ENCODE measurements around the gene PCDHGB1.
A peak's percentile ranks its signal among the peaks of the same experiment; 100 is the strongest.
"Not testable (repeated sequence)": the region's sequence is repeated elsewhere in the genome, so short reads cannot be mapped to it uniquely, and the experiment has no call there.

Gene PCDHGB1

DNA sequence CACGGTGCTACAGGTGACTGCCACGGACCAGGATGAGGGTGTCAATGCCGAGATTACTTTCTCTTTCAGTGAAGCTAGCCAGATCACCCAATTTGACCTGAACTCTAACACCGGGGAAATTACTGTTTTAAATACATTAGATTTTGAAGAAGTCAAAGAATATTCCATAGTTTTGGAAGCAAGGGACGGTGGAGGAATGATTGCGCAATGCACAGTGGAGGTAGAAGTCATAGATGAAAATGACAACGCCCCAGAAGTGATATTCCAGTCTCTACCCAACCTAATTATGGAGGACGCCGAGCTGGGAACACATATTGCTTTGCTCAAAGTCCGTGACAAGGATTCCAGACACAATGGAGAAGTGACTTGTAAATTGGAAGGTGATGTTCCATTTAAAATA, 38.8 kb downstream of the PCDHGB1 start:
- Histone ChIP-seq H3K27me3 (ENCODE audit: low read depth, low read length) (no peaks in the 10 kb centered on the region), H3K4me1 (ENCODE audit: control insufficient read depth in 1 of 2, insufficient read depth in 2 of 2, low read length in 2 of 2) (no peaks in the 10 kb centered on the region), H3K27ac (ENCODE audit: low read length) (no peak overlapping the region), H3K36me3 (ENCODE audit: control insufficient read depth in 1 of 2, insufficient read depth in 2 of 2, low read length in 2 of 2) (peaks cover 0 to 7% of the 10 kb centered on the region in 2 donors), H3K4me3 (ENCODE audit: low read depth in 1 of 2, low read length in 2 of 2) (peak overlapping the region; percentile 38 to 73), H3K9me3 (ENCODE audit: control insufficient read depth in 1 of 2, low read length in 2 of 2) (peaks cover 72 to 94% of the 10 kb centered on the region in 2 donors)

DNA sequence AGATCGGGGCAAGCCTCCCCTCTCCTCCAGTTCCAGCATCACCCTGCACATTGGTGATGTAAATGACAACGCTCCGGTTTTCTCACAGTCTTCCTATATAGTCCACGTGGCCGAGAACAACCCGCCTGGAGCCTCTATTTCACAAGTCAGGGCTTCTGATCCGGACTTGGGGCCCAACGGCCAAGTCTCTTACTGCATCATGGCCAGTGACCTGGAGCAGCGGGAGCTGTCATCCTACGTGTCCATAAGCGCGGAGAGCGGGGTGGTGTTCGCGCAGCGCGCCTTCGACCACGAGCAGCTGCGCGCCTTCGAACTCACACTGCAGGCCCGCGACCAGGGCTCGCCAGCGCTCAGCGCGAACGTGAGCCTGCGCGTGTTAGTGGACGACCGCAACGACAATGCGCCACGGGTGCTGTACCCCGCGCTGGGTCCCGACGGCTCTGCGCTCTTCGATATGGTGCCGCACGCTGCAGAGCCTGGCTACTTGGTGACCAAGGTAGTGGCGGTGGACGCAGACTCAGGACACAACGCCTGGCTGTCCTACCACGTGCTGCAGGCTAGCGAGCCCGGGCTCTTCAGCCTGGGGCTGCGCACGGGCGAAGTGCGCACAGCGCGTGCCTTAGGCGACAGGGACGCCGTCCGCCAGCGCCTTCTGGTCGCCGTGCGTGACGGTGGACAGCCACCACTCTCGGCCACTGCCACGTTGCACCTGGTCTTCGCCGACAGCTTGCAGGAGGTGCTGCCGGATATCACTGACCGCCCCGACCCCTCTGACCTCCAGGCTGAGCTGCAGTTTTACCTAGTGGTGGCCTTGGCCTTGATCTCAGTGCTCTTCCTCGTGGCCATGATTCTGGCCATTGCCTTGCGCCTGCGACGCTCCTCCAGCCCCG, 39.5 kb downstream of the PCDHGB1 start:
- H3K27me3 ChIP-seq (ENCODE audit: low read depth, low read length) = no peaks in the 10 kb centered on the region
- H3K4me3 ChIP-seq (ENCODE audit: low read depth in 1 of 2, low read length in 2 of 2) = peak overlapping the region in 1 of 2 donors; percentile 73
- H3K27ac ChIP-seq (ENCODE audit: low read length) = no peak overlapping the region
- peaks cover 0 to 7% of the 10 kb centered on the region in 2 donors for H3K36me3 ChIP-seq (ENCODE audit: control insufficient read depth in 1 of 2, insufficient read depth in 2 of 2, low read length in 2 of 2)
- peaks cover 75 to 95% of the 10 kb centered on the region in 2 donors for H3K9me3 ChIP-seq (ENCODE audit: control insufficient read depth in 1 of 2, low read length in 2 of 2)
- no peaks in the 10 kb centered on the region for H3K4me1 ChIP-seq (ENCODE audit: control insufficient read depth in 1 of 2, insufficient read depth in 2 of 2, low read length in 2 of 2)

DNA sequence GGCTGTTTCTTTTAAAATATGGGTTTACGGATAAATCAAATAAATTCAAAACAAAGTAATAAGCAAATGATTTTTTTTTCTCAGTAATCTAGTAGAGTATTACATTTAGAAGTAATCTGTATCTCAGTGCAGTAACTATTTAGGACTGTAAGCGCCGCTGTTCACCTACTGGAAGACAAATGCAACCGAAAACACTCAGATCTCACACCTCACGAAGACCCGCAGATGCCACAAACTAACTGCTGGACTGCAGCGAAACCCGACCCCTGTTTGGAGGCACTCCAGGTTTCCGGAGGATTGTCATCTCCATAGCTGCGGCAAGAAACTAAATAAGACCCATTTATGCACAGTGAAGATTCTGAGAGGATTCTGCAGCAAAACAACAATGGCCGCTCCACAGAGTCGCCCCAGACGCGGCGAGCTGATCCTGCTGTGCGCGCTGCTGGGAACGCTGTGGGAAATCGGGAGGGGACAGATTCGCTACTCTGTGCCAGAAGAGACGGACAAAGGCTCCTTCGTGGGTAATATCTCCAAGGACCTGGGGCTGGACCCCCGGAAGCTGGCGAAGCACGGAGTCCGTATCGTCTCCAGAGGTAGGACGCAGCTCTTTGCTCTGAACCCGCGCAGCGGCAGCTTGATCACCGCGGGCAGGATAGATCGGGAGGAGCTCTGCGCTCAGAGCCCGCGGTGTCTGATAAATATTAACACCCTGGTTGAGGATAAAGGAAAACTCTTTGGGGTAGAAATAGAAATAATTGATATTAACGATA, 42.7 kb downstream of the PCDHGB1 start, which contains the start of gene PCDHGA8:
Gene PCDHGA8, plus strand, starts transcription at position 205 of the 770 bp plus-strand sequence. Its CDS starts 181 bp downstream, at position 386.
- peak within 1 kb of the TSS in 1 of 2 donors; percentile 73 for H3K4me3 ChIP-seq (ENCODE audit: low read depth in 1 of 2, low read length in 2 of 2)
- H3K9me3 ChIP-seq (ENCODE audit: control insufficient read depth in 1 of 2, low read length in 2 of 2) = peaks cover 59 to 82% of the 10 kb centered on the region in 2 donors
- H3K4me1 ChIP-seq (ENCODE audit: control insufficient read depth in 1 of 2, insufficient read depth in 2 of 2, low read length in 2 of 2) = no peaks in the 10 kb centered on the region
- no peaks in the 10 kb centered on the region for H3K27me3 ChIP-seq (ENCODE audit: low read depth, low read length)
- no peak within 1 kb of the TSS for H3K27ac ChIP-seq (ENCODE audit: low read length)
- H3K36me3 ChIP-seq (ENCODE audit: control insufficient read depth in 1 of 2, insufficient read depth in 2 of 2, low read length in 2 of 2) = peaks cover 0 to 4% of the 10 kb centered on the region in 2 donors

GRCh38 chr5:141393267-141393666, 43.4 kb downstream of the PCDHGB1 start:
- Histone ChIP-seq H3K27ac (ENCODE audit: low read length) (no peak overlapping the region), H3K4me3 (ENCODE audit: low read depth in 1 of 2, low read length in 2 of 2) (peak overlapping the region in 1 of 2 donors; percentile 73), H3K4me1 (ENCODE audit: control insufficient read depth in 1 of 2, insufficient read depth in 2 of 2, low read length in 2 of 2) (no peaks in the 10 kb centered on the region), H3K27me3 (ENCODE audit: low read depth, low read length) (no peaks in the 10 kb centered on the region), H3K36me3 (ENCODE audit: control insufficient read depth in 1 of 2, insufficient read depth in 2 of 2, low read length in 2 of 2) (peaks cover 0 to 4% of the 10 kb centered on the region in 2 donors), H3K9me3 (ENCODE audit: control insufficient read depth in 1 of 2, low read length in 2 of 2) (peaks cover 57 to 82% of the 10 kb centered on the region in 2 donors)

GRCh38 chr5:141394401-141395187, 44.7 kb downstream of the PCDHGB1 start:
- not testable (repeated sequence) for H3K4me1 ChIP-seq (ENCODE audit: control insufficient read depth in 1 of 2, insufficient read depth in 2 of 2, low read length in 2 of 2); H3K27me3 ChIP-seq (ENCODE audit: low read depth, low read length); H3K36me3 ChIP-seq (ENCODE audit: control insufficient read depth in 1 of 2, insufficient read depth in 2 of 2, low read length in 2 of 2); H3K27ac ChIP-seq (ENCODE audit: low read length)
- peak overlapping the region in 1 of 2 donors; percentile 73 for H3K4me3 ChIP-seq (ENCODE audit: low read depth in 1 of 2, low read length in 2 of 2)
- peaks cover 60 to 82% of the 10 kb centered on the region in 2 donors for H3K9me3 ChIP-seq (ENCODE audit: control insufficient read depth in 1 of 2, low read length in 2 of 2)

- H3K36me3 ChIP-seq (ENCODE audit: control insufficient read depth in 1 of 2, insufficient read depth in 2 of 2, low read length in 2 of 2); H3K27ac ChIP-seq (ENCODE audit: low read length); H3K4me1 ChIP-seq (ENCODE audit: control insufficient read depth in 1 of 2, insufficient read depth in 2 of 2, low read length in 2 of 2); H3K27me3 ChIP-seq (ENCODE audit: low read depth, low read length): not testable (repeated sequence)
- Histone ChIP-seq H3K9me3 (ENCODE audit: control insufficient read depth in 1 of 2, low read length in 2 of 2) (peaks cover 47 to 77% of the 10 kb centered on the region in 2 donors), H3K4me3 (ENCODE audit: low read depth in 1 of 2, low read length in 2 of 2) (peak within 1 kb of the TSS; percentile 33 to 54)
These were observed 48.1 kb downstream of the PCDHGB1 start, which contains the start of gene PCDHGB5 for GRCh38 chr5:141397756-141398551. PCDHGB5 (plus strand) TSS chr5:141397947; CDS start chr5:141398128, 181 bp downstream.

DNA sequence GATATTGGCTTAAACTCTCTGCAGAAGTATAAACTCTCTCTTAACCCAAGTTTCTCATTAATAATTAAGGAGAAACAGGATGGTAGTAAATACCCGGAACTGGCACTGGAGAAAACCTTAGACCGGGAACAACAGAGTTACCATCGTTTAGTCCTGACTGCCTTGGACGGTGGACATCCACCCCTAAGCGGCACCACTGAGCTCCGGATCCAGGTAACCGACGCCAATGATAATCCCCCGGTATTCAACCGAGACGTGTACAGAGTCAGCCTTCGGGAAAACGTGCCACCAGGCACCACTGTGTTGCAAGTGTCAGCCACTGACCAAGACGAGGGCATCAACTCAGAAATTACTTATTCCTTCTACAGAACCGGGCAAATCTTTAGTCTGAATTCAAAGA, 48.7 kb downstream of the PCDHGB1 start:
- Histone ChIP-seq H3K4me1 (ENCODE audit: control insufficient read depth in 1 of 2, insufficient read depth in 2 of 2, low read length in 2 of 2) (peaks cover 0 to 4% of the 10 kb centered on the region in 2 donors), H3K9me3 (ENCODE audit: control insufficient read depth in 1 of 2, low read length in 2 of 2) (peaks cover 46 to 77% of the 10 kb centered on the region in 2 donors), H3K4me3 (ENCODE audit: low read depth in 1 of 2, low read length in 2 of 2) (peak overlapping the region; percentile 33 to 54), H3K36me3 (ENCODE audit: control insufficient read depth in 1 of 2, insufficient read depth in 2 of 2, low read length in 2 of 2) (peaks cover 0 to 4% of the 10 kb centered on the region in 2 donors), H3K27ac (ENCODE audit: low read length) (no peak overlapping the region), H3K27me3 (ENCODE audit: low read depth, low read length) (no peaks in the 10 kb centered on the region)

GRCh38 chr5:141399555-141400258, 49.8 kb downstream of the PCDHGB1 start:
- Histone ChIP-seq H3K27me3 (ENCODE audit: low read depth, low read length) (no peaks in the 10 kb centered on the region), H3K27ac (ENCODE audit: low read length) (no peak overlapping the region), H3K4me3 (ENCODE audit: low read depth in 1 of 2, low read length in 2 of 2) (peak overlapping the region in 1 of 2 donors; percentile 54), H3K4me1 (ENCODE audit: control insufficient read depth in 1 of 2, insufficient read depth in 2 of 2, low read length in 2 of 2) (peaks cover 0 to 4% of the 10 kb centered on the region in 2 donors), H3K36me3 (ENCODE audit: control insufficient read depth in 1 of 2, insufficient read depth in 2 of 2, low read length in 2 of 2) (peaks cover 0 to 8% of the 10 kb centered on the region in 2 donors), H3K9me3 (ENCODE audit: control insufficient read depth in 1 of 2, low read length in 2 of 2) (peaks cover 51 to 77% of the 10 kb centered on the region in 2 donors)

All from muscle layer of duodenum (tissue), 2 donors.